K562 (cell line): ENCODE data around the gene GAPT. TPM values are rescaled to one million over a fixed set of nuclear protein-coding genes. Genes with fewer than 3 reads are reported as not detected.

Experiments
- ATAC-seq: fragments of 200-7000 bp; cut with Tn5 transposase; 3 replicates; pipeline ENCODE4 v1.9.1; 2020; ENCODE audit warnings: moderate library complexity
- BruUV-seq: library from RNA; stranded (reverse); fragments of 400-500 nt; replicated peaks from 2 replicates; lab custom pipeline; 2021; lab: Mats Ljungman, UMichigan
- CTCF ChIA-PET: fragments of 300-600 bp; formaldehyde crosslinking; extraction: SDS; loops from one replicate; lab custom pipeline; 2021; ENCODE audit warnings: low intra/inter-chr PET ratio; lab: Yijun Ruan, JAX
- POLR2A ChIA-PET: fragments of 300-600, 350-650 bp; sonication (Branson Sonifier 250); formaldehyde crosslinking; extraction: SDS; loops from one replicate; lab custom pipeline; 2021; ENCODE audit warnings: antibody characterized with exemption, inconsistent platforms; lab: Yijun Ruan, JAX
- DNase-seq, 4 experiments: peaks; one replicate each; pipeline versions ENCODE4 v3.0.0 to v3.0.0-alpha.2; 2011 to 2018; ENCODE audit warnings: low spot score in 3 of 4, mixed read lengths in 3 of 4; ENCODE audit errors: extremely low read depth in 1 of 4
- FAIRE-seq: peaks from 2 replicates; lab custom pipeline; 2011; peaks lifted over from hg19 to GRCh38; lab: Jason Lieb, UNC
- H2AFZ ChIP-seq: 2 replicates; pipeline ENCODE4 v1.6.0; 2011; ENCODE audit warnings: low read depth, low read length, control low read depth, inconsistent platforms
- H3K27ac ChIP-seq: fragments of 200-600 bp; 3 replicates; pipeline ENCODE4 v1.8.0; 2011; ENCODE audit warnings: low read depth, mild to moderate bottlenecking, control low read depth, inconsistent platforms, low read length, moderate library complexity, mixed read lengths; ENCODE audit errors: extremely low read depth
- H3K27me3 ChIP-seq, 2 experiments: fragments of 300-600 bp in 1 of 2; 2 replicates in 1 of 2; 3 replicates in 1 of 2; pipeline versions ENCODE4 v1.6.0 to v1.8.0; 2011; ENCODE audit warnings: inconsistent platforms in 2 of 2, low read length in 2 of 2, mild to moderate bottlenecking in 1 of 2, mixed read lengths in 1 of 2, moderate library complexity in 1 of 2; ENCODE audit not compliant: control insufficient read depth in 2 of 2, insufficient read depth in 2 of 2
- H3K36me3 ChIP-seq: fragments of 300-600 bp; 3 replicates; pipeline ENCODE4 v1.8.0; 2011; ENCODE audit warnings: mild to moderate bottlenecking, low read length, inconsistent platforms; ENCODE audit not compliant: control insufficient read depth, insufficient read depth
- H3K4me1 ChIP-seq, 2 experiments: fragments of 200-600 bp in 1 of 2; replicated peaks in 1 of 2; 2 replicates in 1 of 2; 3 replicates in 1 of 2; pipeline versions ENCODE4 v1.5.1 to v1.8.0; 2011; ENCODE audit warnings: inconsistent platforms in 2 of 2, low read length in 2 of 2, mild to moderate bottlenecking in 1 of 2, mixed read lengths in 1 of 2, moderate library complexity in 1 of 2; ENCODE audit not compliant: control insufficient read depth in 2 of 2, insufficient read depth in 2 of 2
- H3K4me2 ChIP-seq: 2 replicates; pipeline ENCODE4 v1.6.1; 2011; ENCODE audit warnings: low read length, control low read depth, inconsistent platforms, mixed read lengths; ENCODE audit not compliant: insufficient read depth
- H3K4me3 ChIP-seq: fragments of 200-600 bp; sonication (generic), shearing (Covaris generic); 2 replicates; pipeline ENCODE4 v1.5.1; 2016; ENCODE audit warnings: control low read depth, inconsistent platforms
- H3K79me2 ChIP-seq: fragments of 200-600 bp; 3 replicates; pipeline ENCODE4 v1.8.0; 2011; ENCODE audit warnings: low read length, inconsistent platforms; ENCODE audit not compliant: control insufficient read depth, insufficient read depth
- H3K9ac ChIP-seq, 2 experiments: 2 replicates each; pipeline versions ENCODE4 v1.6.0 to v1.6.1; 2011; ENCODE audit warnings: low read depth in 2 of 2, low read length in 2 of 2, control low read depth in 1 of 2, inconsistent platforms in 1 of 2, mild to moderate bottlenecking in 1 of 2, mixed read lengths in 1 of 2; ENCODE audit not compliant: insufficient read depth in 1 of 2
- H3K9me1 ChIP-seq: one replicate; pipeline ENCODE4 v1.6.0; 2011; ENCODE audit warnings: inconsistent platforms, mild to moderate bottlenecking, low read length, moderate library complexity; ENCODE audit not compliant: control insufficient read depth, insufficient read depth
- H3K9me3 ChIP-seq: replicated peaks from 2 replicates; pipeline ENCODE4 v1.5.1; 2011; ENCODE audit warnings: low read depth, low read length, inconsistent platforms; ENCODE audit not compliant: control insufficient read depth, insufficient read depth
- H4K20me1 ChIP-seq: replicated peaks from 2 replicates; pipeline ENCODE4 v1.6.1; 2011; ENCODE audit warnings: low read length, inconsistent platforms, mixed read lengths; ENCODE audit not compliant: control insufficient read depth, insufficient read depth
- ATF3 ChIP-seq, 2 experiments: fragments of 450-650 bp in 1 of 2; sonication (generic) in 1 of 2; formaldehyde crosslinking in 1 of 2; IDR thresholded peaks in 1 of 2; conservative IDR thresholded peaks in 1 of 2; 2 replicates each; pipeline versions ENCODE4 v1.6.1 to v1.8.1; 2016 to 2023; ENCODE audit warnings: mild to moderate bottlenecking in 2 of 2, moderate library complexity in 2 of 2, inconsistent platforms in 1 of 2, missing genetic modification reagents in 1 of 2
- GABPB1 ChIP-seq: sonication (generic); formaldehyde crosslinking; IDR thresholded peaks from 2 replicates; pipeline ENCODE4 v1.8.0; 2022; ENCODE audit warnings: mild to moderate bottlenecking, missing genetic modification reagents
- GTF3C2 ChIP-seq: IDR thresholded peaks from 3 replicates; pipeline ENCODE4 v1.6.1; 2011; ENCODE audit warnings: borderline replicate concordance, mild to moderate bottlenecking, moderate library complexity; ENCODE audit not compliant: insufficient read length; ENCODE audit errors: extremely low read depth
- KAT2B ChIP-seq: IDR thresholded peaks from one replicate; pipeline ENCODE4 v1.6.1; 2012; ENCODE audit warnings: low read depth, mild to moderate bottlenecking, control low read depth, inconsistent platforms, low read length, moderate library complexity
- SAFB2 ChIP-seq: fragments of 200-400 bp; formaldehyde crosslinking; IDR thresholded peaks from 2 replicates; pipeline ENCODE4 v1.6.1; 2018; ENCODE audit warnings: borderline replicate concordance, low read length, low read depth, moderate library complexity; ENCODE audit not compliant: severe bottlenecking
- ZNF282 ChIP-seq: sonication (generic); formaldehyde crosslinking; IDR thresholded peaks from 2 replicates; pipeline ENCODE4 v1.8.1; 2023; ENCODE audit warnings: missing genetic modification reagents
- ZNF384 ChIP-seq: IDR thresholded peaks from 2 replicates; pipeline ENCODE4 v1.6.1; 2012; ENCODE audit warnings: low read depth, low read length, improper control_type of control experiment
- ZNF707 ChIP-seq: fragments of 250-450 bp; sonication (Bioruptor Pico); conservative IDR thresholded peaks from 2 replicates; pipeline ENCODE4 v1.8.0; 2022; ENCODE audit warnings: inconsistent platforms, mild to moderate bottlenecking, moderate library complexity
- ZNF778 ChIP-seq: fragments of 450-650 bp; formaldehyde crosslinking; IDR thresholded peaks from 2 replicates; pipeline ENCODE4 v1.4.0; 2020; ENCODE audit warnings: mild to moderate bottlenecking, moderate library complexity
- WGBS: fragments of 100-300 bp; shearing (Covaris generic); methylation state at CpG from one replicate; pipeline ENCODE4 v1.1.6; 2016; ENCODE audit warnings: low coverage, mixed read lengths; ENCODE audit not compliant: insufficient coverage; ENCODE audit errors: missing lambda C conversion rate; 5-methylcytosine and 5-hydroxymethylcytosine counted together
- in situ Hi-C: fragments of 300-500 bp; cut with MboI; formaldehyde crosslinking; loops from 4 replicates; pipeline ENCODE4 v1.15.0; 2018; ENCODE audit warnings: inconsistent platforms, mixed read lengths
- intact Hi-C: fragments of 100-400 bp; cut with micrococcal nuclease; formaldehyde crosslinking; loops from 2 replicates; pipeline ENCODE4 v1.14.2; 2022
- polyA plus RNA-seq, 8 experiments: library from polyadenylated mRNA; depleted of rRNA in 4 of 8; stranded (reverse) in 5 of 8; unstranded in 3 of 8; fragments of >200 nt; fragmentation: Nextera tagmentation in 2 of 8; fragmentation: Illumina TruSeq in 1 of 8; extraction: Ambion mirVana in 2 of 8; extraction: Trizol in 1 of 8; gene quantifications; 2 replicates each; pipeline versions ENCODE4 v1.2.1 to v1.2.3, GENCODE V29; 2011 to 2014; ENCODE audit warnings: inconsistent platforms in 1 of 8, missing spikeins in 1 of 8
- total RNA-seq, 7 experiments: library from RNA; depleted of rRNA in 6 of 7; stranded (reverse); fragments of >200 nt in 6 of 7; fragmentation: Illumina TruSeq in 2 of 7; extraction: Trizol in 2 of 7; gene quantifications; 2 replicates each; pipeline versions ENCODE4 v1.2.1 to v1.2.3, GENCODE V29; 2011 to 2021; ENCODE audit warnings: low replicate concordance in 1 of 7
- TF ChIP-seq, protein P1 (sequence below): IDR thresholded peaks from 2 replicates; pipeline ENCODE4 v1.6.1; 2012; ENCODE audit warnings: low read depth, low read length, improper control_type of control experiment, borderline replicate concordance
- TF ChIP-seq, protein P2 (sequence below): IDR thresholded peaks from 3 replicates; pipeline ENCODE4 v1.6.1; 2011; ENCODE audit warnings: borderline replicate concordance, mild to moderate bottlenecking; ENCODE audit not compliant: insufficient read length, insufficient read depth

Gene GAPT
- total and polyA plus RNA-seq, 9 of the 15 experiments (the other 6 are each of a cell fraction or from before 2014, with no cell fraction given): not detected

- no peak overlapping the region for H3K4me3 ChIP-seq
- no peaks in the 10 kb centered on the region for H3K27me3 ChIP-seq
- H4K20me1 ChIP-seq: no peaks in the 10 kb centered on the region
- H3K79me2 ChIP-seq: no peaks in the 10 kb centered on the region
- no peaks in the 10 kb centered on the region for H3K36me3 ChIP-seq
- ChIA-PET CTCF (no interaction called here), POLR2A (no interaction called here)
- H3K4me1 ChIP-seq: peaks cover 0 to 12% of the 10 kb centered on the region in 2 experiments; a peak in 1 of 5 replicates
- ATAC-seq (no peak), DNase-seq (no peak), FAIRE-seq (no peak)
- intact Hi-C loops (no loop called here), in situ Hi-C loops (loop anchor here (25.0 kb wide), 2 partner anchors 670 to 970 kb away; partner anchors contain the start of gene ACTBL2)
- no TSS peak for BruUV-seq
- WGBS: 0% methylated on average over 4 of the region's 4 CpGs
- H3K4me2 ChIP-seq: no peak overlapping the region
- no peak overlapping the region for H2AFZ ChIP-seq
- no peak overlapping the region for H3K27ac ChIP-seq
- no peak overlapping the region for H3K9ac ChIP-seq
- no peaks in the 10 kb centered on the region for H3K9me3 ChIP-seq
- H3K9me1 ChIP-seq: no peaks in the 10 kb centered on the region
- no peak for TF ChIP-seq ZNF282
- TF ChIP-seq, protein P1, sequence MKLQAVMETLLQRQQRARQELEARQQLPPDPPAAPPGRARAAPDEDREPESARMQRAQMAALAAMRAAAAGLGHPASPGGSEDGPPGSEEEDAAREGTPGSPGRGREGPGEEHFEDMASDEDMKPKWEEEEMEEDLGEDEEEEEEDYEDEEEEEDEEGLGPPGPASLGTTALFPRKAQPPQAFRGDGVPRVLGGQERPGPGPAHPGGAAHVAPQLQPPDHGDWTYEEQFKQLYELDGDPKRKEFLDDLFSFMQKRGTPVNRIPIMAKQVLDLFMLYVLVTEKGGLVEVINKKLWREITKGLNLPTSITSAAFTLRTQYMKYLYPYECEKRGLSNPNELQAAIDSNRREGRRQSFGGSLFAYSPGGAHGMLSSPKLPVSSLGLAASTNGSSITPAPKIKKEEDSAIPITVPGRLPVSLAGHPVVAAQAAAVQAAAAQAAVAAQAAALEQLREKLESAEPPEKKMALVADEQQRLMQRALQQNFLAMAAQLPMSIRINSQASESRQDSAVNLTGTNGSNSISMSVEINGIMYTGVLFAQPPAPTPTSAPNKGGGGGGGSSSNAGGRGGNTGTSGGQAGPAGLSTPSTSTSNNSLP: no peak
- no peak for TF ChIP-seq SAFB2
- no peak for TF ChIP-seq ZNF384
- no peak for TF ChIP-seq ZNF778
- TF ChIP-seq GTF3C2: no peak
- TF ChIP-seq, protein P2, sequence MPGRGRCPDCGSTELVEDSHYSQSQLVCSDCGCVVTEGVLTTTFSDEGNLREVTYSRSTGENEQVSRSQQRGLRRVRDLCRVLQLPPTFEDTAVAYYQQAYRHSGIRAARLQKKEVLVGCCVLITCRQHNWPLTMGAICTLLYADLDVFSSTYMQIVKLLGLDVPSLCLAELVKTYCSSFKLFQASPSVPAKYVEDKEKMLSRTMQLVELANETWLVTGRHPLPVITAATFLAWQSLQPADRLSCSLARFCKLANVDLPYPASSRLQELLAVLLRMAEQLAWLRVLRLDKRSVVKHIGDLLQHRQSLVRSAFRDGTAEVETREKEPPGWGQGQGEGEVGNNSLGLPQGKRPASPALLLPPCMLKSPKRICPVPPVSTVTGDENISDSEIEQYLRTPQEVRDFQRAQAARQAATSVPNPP: no peak
- TF ChIP-seq KAT2B: no peak
- no peak for TF ChIP-seq ZNF707 (CRISPR knock-in tag)
- TF ChIP-seq GABPB1: no peak
- TF ChIP-seq ATF3 (IDR thresholded peaks at IDR 0.05): no peak
- TF ChIP-seq ATF3 (CRISPR knock-in tag; conservative IDR thresholded peaks at IDR 0.05): no peak
These were observed 34.2 kb upstream of the GAPT start for GRCh38 chr5:58457050-58457449.
